Caco-2 (cell line): ENCODE results near the gene MCRS1. TPM values are rescaled to one million over a fixed set of nuclear protein-coding genes. Genes with fewer than 3 reads are reported as not detected.

Experiments used
- BruUV-seq: library from RNA; stranded (reverse); fragments of 400-500 nt; replicated peaks from 2 replicates; lab custom pipeline; 2021; lab: Mats Ljungman, UMichigan
- CTCF ChIA-PET: fragments of 300-600 bp; sonication (Branson Sonifier 250); formaldehyde crosslinking; loops from one replicate; lab custom pipeline; 2022; ENCODE audit warnings: antibody characterized with exemption; lab: Charles Lee
- POLR2A ChIA-PET: fragments of 300-600 bp; sonication (Branson Sonifier 250); formaldehyde crosslinking; loops from one replicate; lab custom pipeline; 2022; ENCODE audit warnings: antibody characterized with exemption; lab: Charles Lee
- DNase-seq, 2 experiments: peaks; one replicate each; pipeline versions ENCODE4 v3.0.0 to v3.0.0-alpha.2; 2020 to 2022
- H3K27me3 ChIP-seq: replicated peaks from 2 replicates; pipeline ENCODE4 v1.6.0; 2011; ENCODE audit warnings: low read length; ENCODE audit not compliant: control insufficient read depth, insufficient read depth
- H3K36me3 ChIP-seq: 2 replicates; pipeline ENCODE4 v1.5.1; 2011; ENCODE audit warnings: low read length; ENCODE audit not compliant: control insufficient read depth, insufficient read depth
- H3K4me1 ChIP-seq: fragments of 250-450 bp; sonication (Bioruptor Pico); 2 replicates; pipeline ENCODE4 v1.5.1; 2020; ENCODE audit warnings: mild to moderate bottlenecking
- H3K4me3 ChIP-seq: 2 replicates; pipeline ENCODE4 v1.5.1; 2011; ENCODE audit warnings: low read depth, mild to moderate bottlenecking, control low read depth, low read length
- H3K9me3 ChIP-seq: fragments of 250-450 bp; sonication (Bioruptor Pico); 2 replicates; pipeline ENCODE4 v1.5.1; 2020; ENCODE audit warnings: mild to moderate bottlenecking, moderate library complexity
- H3K27ac Mint-ChIP-seq: one replicate; pipeline ENCODE4 v1.8.0; 2022; ENCODE audit warnings: mixed read lengths; ENCODE audit not compliant: unreplicated experiment
- H3K27me3 Mint-ChIP-seq: one replicate; pipeline ENCODE4 v1.8.0; 2022; ENCODE audit warnings: mixed read lengths; ENCODE audit not compliant: insufficient read depth, unreplicated experiment
- H3K36me3 Mint-ChIP-seq: one replicate; pipeline ENCODE4 v1.8.0; 2022; ENCODE audit warnings: mild to moderate bottlenecking, mixed read lengths; ENCODE audit not compliant: insufficient read depth, unreplicated experiment
- H3K4me1 Mint-ChIP-seq: one replicate; pipeline ENCODE4 v1.8.0; 2022; ENCODE audit warnings: low read depth, mixed read lengths; ENCODE audit not compliant: unreplicated experiment
- H3K4me3 Mint-ChIP-seq: one replicate; pipeline ENCODE4 v1.8.0; 2022; ENCODE audit warnings: mild to moderate bottlenecking, moderate library complexity, mixed read lengths; ENCODE audit not compliant: unreplicated experiment
- H3K9me3 Mint-ChIP-seq: one replicate; pipeline ENCODE4 v1.8.0; 2022; ENCODE audit warnings: mixed read lengths; ENCODE audit not compliant: unreplicated experiment
- intact Hi-C: fragments of 100-400 bp; cut with micrococcal nuclease; formaldehyde crosslinking; loops from one replicate; pipeline ENCODE4 v1.10.0; 2022; ENCODE audit not compliant: unreplicated experiment
- total RNA-seq: library from RNA; stranded (reverse); gene quantifications from 2 replicates; pipeline ENCODE4 v1.2.3, GENCODE V29; 2022
- TF ChIP-seq, protein P1 (sequence below), 2 experiments: fragments of 200-600 bp in 1 of 2; IDR thresholded peaks; 1 replicate in 1 of 2; 2 replicates in 1 of 2; pipeline versions ENCODE4 v1.5.1 to v1.8.0; 2011 to 2022; ENCODE audit warnings: antibody characterized with exemption in 1 of 2, control low read depth in 1 of 2, inconsistent platforms in 1 of 2, low read depth in 1 of 2, low read length in 1 of 2, mild to moderate bottlenecking in 1 of 2, moderate library complexity in 1 of 2; ENCODE audit not compliant: insufficient read depth in 1 of 2, severe bottlenecking in 1 of 2, unreplicated experiment in 1 of 2

The MCRS1 gene
- total RNA-seq, 1 experiment from 2014 or later: 122 TPM

DNA sequence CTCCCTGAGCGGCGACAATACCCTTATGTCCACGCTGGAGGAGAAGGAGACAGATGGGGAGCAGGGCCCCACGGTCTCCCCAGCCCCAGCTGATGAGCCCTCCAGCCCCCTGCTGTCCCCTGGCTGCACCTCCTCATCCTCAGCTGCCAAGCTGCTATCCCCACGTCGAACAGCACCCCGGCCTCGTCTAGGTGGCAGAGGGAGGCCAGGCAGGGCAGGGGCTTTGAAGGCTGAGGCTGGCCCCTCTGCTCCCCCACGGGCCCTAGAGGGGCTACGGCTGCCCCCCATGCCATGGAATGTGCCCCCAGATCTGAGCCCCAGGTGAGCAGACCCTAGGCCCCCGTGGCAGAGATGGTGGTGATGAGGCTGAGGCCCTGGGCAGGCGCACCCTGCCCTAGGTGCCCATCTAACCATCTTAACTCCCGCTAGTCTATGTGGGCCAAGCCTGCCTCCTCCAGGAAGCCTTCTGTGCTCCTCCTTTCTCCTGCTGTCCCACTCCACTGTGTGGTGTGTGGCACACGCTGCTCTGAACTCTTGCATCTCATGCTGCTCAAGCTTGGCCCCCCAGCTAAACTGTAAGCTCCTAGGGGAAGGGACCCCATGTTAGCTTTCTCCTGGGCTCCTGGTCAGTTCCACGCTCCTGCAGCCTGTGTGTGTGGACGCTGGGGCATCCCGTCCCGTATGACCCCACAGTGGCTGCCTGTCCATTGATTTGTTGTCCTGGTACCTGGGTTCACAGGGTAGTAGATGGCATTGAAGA is 12.1 kb downstream of the MCRS1 start:
- Histone ChIP-seq H3K36me3 (peaks cover 2% of the 10 kb centered on the region; the same call in 1 of the 2 replicates), H3K4me3 (no peak overlapping the region), H3K4me1 (no peaks in the 10 kb centered on the region), H3K9me3 (no peaks in the 10 kb centered on the region), H3K27me3 (no peaks in the 10 kb centered on the region)
- ChIA-PET POLR2A (interaction anchor here (0.7 kb wide), 1 partner anchor 60 kb away, joined by 6 read pairs; no protein-coding TSS in a partner anchor), CTCF (interaction anchor here (0.6 to 1.2 kb wide), 4 partner anchors 22 to 488 kb away, joined by 3 to 6 read pairs (median 4); partner anchors contain the start of gene PRPF40B)
- no peak overlapping the region for H3K4me3 Mint-ChIP-seq
- no peaks in the 10 kb centered on the region for H3K27me3 Mint-ChIP-seq
- TF ChIP-seq, protein P1, sequence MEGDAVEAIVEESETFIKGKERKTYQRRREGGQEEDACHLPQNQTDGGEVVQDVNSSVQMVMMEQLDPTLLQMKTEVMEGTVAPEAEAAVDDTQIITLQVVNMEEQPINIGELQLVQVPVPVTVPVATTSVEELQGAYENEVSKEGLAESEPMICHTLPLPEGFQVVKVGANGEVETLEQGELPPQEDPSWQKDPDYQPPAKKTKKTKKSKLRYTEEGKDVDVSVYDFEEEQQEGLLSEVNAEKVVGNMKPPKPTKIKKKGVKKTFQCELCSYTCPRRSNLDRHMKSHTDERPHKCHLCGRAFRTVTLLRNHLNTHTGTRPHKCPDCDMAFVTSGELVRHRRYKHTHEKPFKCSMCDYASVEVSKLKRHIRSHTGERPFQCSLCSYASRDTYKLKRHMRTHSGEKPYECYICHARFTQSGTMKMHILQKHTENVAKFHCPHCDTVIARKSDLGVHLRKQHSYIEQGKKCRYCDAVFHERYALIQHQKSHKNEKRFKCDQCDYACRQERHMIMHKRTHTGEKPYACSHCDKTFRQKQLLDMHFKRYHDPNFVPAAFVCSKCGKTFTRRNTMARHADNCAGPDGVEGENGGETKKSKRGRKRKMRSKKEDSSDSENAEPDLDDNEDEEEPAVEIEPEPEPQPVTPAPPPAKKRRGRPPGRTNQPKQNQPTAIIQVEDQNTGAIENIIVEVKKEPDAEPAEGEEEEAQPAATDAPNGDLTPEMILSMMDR (IDR thresholded peaks at IDR 0.05; ENCODE audit: insufficient read depth in 1 of 2, low read depth in 1 of 2, low read length in 1 of 2, severe bottlenecking in 1 of 2, unreplicated experiment in 1 of 2): no peak
- H3K4me1 Mint-ChIP-seq: no peaks in the 10 kb centered on the region
- no peaks in the 10 kb centered on the region for H3K9me3 Mint-ChIP-seq
- DNase-seq: no peak
- no TSS peak for BruUV-seq
- intact Hi-C loops: no loop called here
- H3K36me3 Mint-ChIP-seq: peaks cover 28% of the 10 kb centered on the region
- no peak overlapping the region for H3K27ac Mint-ChIP-seq

DNA sequence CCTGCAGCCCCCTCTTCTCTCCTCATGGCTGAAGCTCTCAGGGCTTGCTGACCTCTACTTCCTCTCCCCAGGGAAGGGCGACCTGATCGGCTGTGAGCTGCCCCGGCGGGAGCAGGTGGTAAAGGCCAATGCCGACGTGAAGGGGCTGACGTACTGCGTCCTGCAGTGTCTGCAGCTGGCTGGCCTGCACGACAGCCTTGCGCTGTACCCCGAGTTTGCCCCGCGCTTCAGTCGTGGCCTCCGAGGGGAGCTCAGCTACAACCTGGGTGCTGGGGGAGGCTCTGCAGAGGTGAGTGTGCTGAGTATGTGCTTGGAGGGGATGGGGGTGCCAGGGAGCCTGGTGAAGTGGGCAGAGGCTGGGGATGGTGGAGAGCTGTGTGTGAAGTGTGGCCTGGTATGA is 13.7 kb downstream of the MCRS1 start:
- Histone ChIP-seq H3K9me3 (no peaks in the 10 kb centered on the region), H3K4me1 (no peaks in the 10 kb centered on the region), H3K27me3 (no peaks in the 10 kb centered on the region), H3K4me3 (no peak overlapping the region), H3K36me3 (no peaks in the 10 kb centered on the region)
- intact Hi-C loops: no loop called here
- DNase-seq: no peak
- Mint-ChIP-seq H3K4me1 (no peaks in the 10 kb centered on the region), H3K9me3 (no peaks in the 10 kb centered on the region), H3K4me3 (no peak overlapping the region), H3K27ac (no peak overlapping the region), H3K36me3 (peaks cover 17% of the 10 kb centered on the region), H3K27me3 (no peaks in the 10 kb centered on the region)
- POLR2A ChIA-PET: no interaction called here
- TF ChIP-seq, protein P1 (IDR thresholded peaks at IDR 0.05; ENCODE audit: insufficient read depth in 1 of 2, low read depth in 1 of 2, low read length in 1 of 2, severe bottlenecking in 1 of 2, unreplicated experiment in 1 of 2): no peak
- no TSS peak for BruUV-seq
- CTCF ChIA-PET: interaction anchor here (0.6 to 3.2 kb wide), 16 partner anchors 10 to 222 kb away, joined by 3 to 46 read pairs (median 4); partner anchors contain the start of genes MCRS1, PRPF40B and TMBIM6

DNA sequence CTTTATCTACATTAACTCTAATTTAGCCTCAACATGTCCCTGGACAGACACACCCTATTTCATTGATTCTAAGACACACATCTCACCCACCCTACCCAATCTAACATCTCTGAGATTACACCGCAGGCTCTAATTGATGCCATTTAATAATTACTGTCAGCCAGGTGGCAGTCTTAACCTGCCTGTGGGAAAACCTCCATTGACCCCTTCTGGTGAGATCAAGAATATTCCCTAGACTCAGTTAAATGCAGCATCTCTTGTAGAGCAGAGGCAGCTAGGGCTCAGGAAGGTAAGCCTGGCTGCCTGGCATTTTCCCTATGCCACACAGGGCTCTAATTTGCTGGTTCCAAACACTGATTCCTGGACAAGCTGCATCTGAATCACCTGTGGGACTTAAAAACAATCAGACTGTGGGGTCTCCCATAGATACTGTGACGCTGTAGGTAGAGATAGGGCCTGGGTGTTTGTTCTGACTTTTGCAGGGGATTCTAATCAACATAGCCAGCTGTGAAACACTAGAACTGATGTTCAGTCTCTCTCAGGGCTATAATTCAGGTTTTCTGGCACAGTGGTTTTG is 14.3 kb downstream of the MCRS1 start:
- DNase-seq: peak in 1 of 2 experiments; percentile 65
- H3K27ac Mint-ChIP-seq: no peak overlapping the region
- intact Hi-C loops: loop anchor here (1.0 to 2.0 kb wide), 3 partner anchors 27 to 195 kb away; partner anchors contain the start of gene PRPF40B
- no peaks in the 10 kb centered on the region for H3K27me3 Mint-ChIP-seq
- ChIA-PET POLR2A (no interaction called here), CTCF (interaction anchor here (0.6 to 3.2 kb wide), 18 partner anchors 9 to 222 kb away, joined by 3 to 46 read pairs (median 4); partner anchors contain the start of genes MCRS1, PRPF40B and TMBIM6)
- TF ChIP-seq, protein P1 (IDR thresholded peaks at IDR 0.05; ENCODE audit: insufficient read depth in 1 of 2, low read depth in 1 of 2, low read length in 1 of 2, severe bottlenecking in 1 of 2, unreplicated experiment in 1 of 2): peak; percentile 81 to 93
- no peaks in the 10 kb centered on the region for H3K27me3 ChIP-seq
- H3K4me3 Mint-ChIP-seq: no peak overlapping the region
- BruUV-seq: no TSS peak
- peaks cover 11% of the 10 kb centered on the region for H3K36me3 Mint-ChIP-seq
- no peaks in the 10 kb centered on the region for H3K4me1 Mint-ChIP-seq
- H3K4me1 ChIP-seq: no peaks in the 10 kb centered on the region
- H3K36me3 ChIP-seq: no peaks in the 10 kb centered on the region
- no peaks in the 10 kb centered on the region for H3K9me3 ChIP-seq
- no peaks in the 10 kb centered on the region for H3K9me3 Mint-ChIP-seq
- H3K4me3 ChIP-seq: no peak overlapping the region
